ENCODE measurements around the gene KIR2DL4.
"Not testable (repeated sequence)": the region's sequence is repeated elsewhere in the genome, so short reads cannot be mapped to it uniquely, and the experiment has no call there.

GRCh38 chr19:54766464-54766863, 36.9 kb upstream of the KIR2DL4 start:
- TF ChIP-seq HNF4G (IDR thresholded peaks at IDR 0.05); RAD21 (IDR thresholded peaks at IDR 0.05); JUND (IDR thresholded peaks at IDR 0.05); CTCF (IDR thresholded peaks at IDR 0.05; ENCODE audit: low read depth, low read length, missing input control); RXRA (IDR thresholded peaks at IDR 0.05); TAF1 (conservative IDR thresholded peaks at IDR 0.05): not testable (repeated sequence)
